Posterior vena cava (tissue), 2 donors: Measurements from ENCODE around the gene PLA2G7. TPM values are rescaled to one million over a fixed set of nuclear protein-coding genes. Genes with fewer than 3 reads are reported as not detected.

Experiments used
- DNase-seq: peaks from one replicate; pipeline ENCODE4 v3.0.0-alpha.2; 2020; ENCODE audit warnings: low spot score
- intact Hi-C, 2 donors: fragments of 100-400 bp; cut with DNase I; formaldehyde crosslinking; loops; one replicate each; pipeline versions ENCODE4 v1.14.1 to v1.14.2; 2022 to 2023
- total RNA-seq, 2 donors: library from RNA; stranded (reverse); fragmentation: NEBNext Ultra II Directional; extraction: Animal tissue kit (Norgen Biotek cat#: 25700); gene quantifications; one replicate each; pipeline ENCODE4 v1.2.1, GENCODE V29; 2021
- donor health status: DM: yes; HTN: yes; CAD: no.
- donor health status: DM: yes; HTN: yes; CAD: no.

The PLA2G7 gene
- total RNA-seq, 2 donors from 2014 or later = 1.5 to 2.7 TPM

DNA sequence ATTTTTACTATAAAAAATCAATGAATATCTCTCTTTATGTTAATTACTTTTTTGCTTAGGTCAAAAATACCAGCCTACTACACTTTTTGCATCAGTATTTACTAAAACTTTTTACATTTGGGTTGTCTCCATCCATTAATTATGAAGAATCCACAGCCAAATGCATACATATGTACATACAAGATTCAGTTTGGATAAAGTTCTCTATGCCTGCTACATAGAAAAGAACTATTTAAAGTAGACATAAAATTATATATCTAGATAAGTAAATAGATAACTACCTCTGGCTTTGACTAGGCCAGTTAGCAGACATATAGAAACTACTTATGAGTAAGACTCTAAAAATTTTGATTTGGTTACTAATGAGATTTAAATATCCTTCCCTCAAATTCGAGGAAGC lies 35.2 kb downstream of the PLA2G7 start:
- no peak for DNase-seq
- intact Hi-C loops = no loop called here

DNA sequence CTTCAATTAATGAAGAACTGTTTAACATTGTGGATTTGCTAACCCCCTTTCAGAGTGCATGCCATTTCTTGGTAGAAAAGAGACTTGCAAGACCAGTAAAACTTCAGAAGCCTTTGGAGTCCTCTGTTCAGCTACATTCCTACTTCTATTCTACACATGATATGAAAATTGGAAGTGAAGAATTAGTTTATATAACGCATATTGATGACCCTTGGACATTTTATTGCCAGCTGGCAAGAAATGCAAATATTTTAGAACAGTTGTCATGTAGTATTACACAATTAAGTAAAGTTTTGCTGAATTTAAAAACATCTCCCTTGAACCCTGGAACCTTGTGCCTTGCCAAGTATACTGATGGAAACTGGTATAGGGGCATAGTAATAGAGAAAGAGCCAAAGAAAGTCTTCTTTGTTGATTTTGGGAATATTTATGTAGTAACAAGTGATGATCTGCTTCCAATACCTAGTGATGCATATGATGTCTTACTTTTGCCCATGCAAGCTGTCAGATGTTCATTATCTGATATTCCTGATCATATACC lies 44.2 kb downstream of the PLA2G7 start:
- intact Hi-C loops = no loop called here
- DNase-seq = no peak

DNA sequence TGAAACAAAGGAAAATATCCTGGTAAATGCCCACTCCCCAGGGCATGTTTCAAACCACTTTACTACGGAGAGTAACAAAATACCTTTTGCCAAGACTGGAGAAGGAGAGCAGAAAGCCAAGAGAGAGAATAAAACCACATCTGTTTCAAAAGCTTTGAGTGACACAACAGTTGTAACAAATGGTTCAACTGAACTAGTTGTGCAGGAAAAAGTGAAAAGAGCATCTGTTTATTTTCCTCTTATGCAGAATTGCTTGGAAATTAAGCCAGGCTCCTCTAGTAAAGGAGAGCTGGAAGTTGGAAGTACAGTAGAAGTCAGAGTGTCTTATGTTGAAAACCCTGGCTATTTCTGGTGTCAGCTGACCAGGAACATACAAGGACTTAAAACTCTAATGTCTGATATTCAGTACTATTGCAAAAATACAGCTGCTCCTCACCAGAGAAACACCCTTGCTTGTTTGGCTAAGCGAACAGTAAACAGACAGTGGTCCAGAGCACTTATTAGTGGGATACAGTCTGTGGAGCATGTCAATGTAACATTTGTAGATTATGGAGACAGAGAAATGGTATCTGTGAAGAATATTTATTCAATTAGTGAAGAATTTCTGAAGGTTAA lies 44.9 kb downstream of the PLA2G7 start:
- intact Hi-C loops = no loop called here
- no peak for DNase-seq

DNA sequence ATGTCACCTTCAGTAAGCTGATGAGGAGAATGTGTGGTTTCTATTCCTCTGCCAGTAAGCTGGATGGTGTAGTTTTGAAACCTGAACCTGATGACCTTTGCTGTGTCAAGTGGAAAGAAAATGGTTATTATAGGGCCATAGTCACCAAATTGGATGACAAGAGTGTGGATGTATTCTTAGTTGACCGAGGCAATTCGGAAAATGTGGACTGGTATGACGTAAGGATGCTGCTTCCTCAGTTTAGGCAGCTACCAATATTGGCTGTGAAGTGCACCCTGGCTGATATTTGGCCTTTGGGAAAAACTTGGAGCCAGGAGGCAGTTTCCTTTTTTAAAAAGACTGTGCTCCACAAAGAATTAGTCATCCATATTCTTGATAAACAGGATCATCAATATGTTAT lies 45.5 kb downstream of the PLA2G7 start:
- intact Hi-C loops = no loop called here
- no peak for DNase-seq

DNA sequence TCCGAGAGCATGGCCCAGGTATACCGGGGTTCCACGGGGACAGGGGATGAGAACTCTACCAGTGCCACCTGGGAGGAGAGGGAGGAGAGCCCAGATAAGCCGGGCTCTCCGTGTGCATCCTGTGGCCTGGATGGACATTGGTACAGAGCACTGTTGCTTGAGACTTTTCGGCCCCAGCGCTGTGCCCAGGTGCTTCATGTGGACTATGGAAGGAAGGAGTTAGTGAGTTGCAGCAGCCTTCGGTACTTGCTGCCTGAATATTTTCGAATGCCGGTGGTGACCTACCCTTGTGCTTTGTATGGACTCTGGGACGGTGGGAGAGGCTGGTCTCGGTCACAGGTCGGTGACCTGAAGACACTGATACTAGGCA lies 46.2 kb downstream of the PLA2G7 start:
- DNase-seq = no peak
- intact Hi-C loops = no loop called here

DNA sequence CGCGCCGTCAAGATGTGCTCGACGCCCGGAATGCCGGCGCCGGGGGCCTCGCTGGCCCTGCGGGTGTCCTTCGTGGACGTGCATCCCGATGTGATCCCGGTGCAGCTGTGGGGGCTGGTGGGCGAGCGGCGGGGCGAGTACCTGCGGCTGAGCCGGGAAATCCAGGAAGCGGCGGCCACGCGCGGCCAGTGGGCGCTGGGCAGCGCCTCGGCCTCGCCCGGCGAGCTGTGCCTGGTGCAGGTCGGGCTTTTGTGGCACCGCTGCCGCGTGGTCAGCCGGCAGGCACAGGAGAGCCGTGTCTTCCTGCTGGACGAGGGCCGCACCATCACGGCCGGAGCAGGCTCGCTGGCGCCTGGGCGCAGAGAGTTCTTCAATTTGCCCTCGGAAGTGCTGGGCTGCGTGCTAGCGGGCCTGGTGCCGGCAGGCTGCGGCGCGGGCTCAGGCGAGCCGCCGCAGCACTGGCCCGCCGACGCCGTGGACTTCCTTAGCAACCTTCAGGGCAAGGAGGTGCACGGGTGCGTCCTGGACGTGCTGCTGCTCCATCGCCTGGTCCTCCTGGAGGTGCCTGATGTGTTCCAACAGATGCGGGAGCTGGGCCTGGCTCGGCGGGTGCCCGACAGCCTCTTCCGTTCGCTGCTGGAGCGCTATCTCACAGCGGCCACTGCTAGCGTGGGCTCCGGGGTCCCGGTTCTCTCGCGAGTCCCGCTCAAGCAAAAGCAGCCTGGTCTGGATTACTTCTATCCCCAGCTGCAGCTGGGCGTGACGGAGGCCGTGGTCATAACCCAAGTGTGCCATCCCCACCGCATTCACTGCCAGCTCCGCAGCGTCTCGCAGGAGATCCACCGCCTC lies 46.8 kb downstream of the PLA2G7 start:
- intact Hi-C loops = no loop called here
- peak; percentile 80 for DNase-seq

DNA sequence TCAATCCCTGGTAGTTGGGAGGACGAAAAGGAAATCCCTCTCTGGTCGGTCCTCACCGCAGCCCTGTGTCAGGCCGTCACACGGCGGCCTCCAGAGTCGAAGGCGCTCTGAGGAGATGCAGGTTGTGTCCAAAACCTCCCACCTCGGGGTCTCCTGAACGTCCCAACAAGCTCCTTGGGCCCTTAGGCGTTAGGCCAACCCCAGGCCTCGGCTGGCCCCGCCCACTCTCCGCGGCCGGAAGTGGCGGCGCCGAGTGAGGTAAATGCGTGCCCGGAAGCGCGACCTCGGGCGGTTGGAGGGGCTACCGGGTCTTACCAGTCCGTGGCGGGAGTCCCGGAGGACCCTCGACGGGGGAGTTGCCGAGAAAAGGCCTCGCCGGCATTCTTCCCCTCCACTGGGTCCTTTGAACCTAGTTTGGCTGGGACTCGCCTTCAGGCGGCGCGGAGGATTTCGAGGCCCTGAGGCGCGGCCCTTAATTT lies 47.5 kb downstream of the PLA2G7 start, which contains the start of gene TDRD6:
TSS of gene TDRD6 (plus strand) at position 267 of the 479 bp plus-strand sequence. CDS start 244 bp downstream, outside the sequence.
- intact Hi-C loops = no loop called here
- no peak for DNase-seq

DNA sequence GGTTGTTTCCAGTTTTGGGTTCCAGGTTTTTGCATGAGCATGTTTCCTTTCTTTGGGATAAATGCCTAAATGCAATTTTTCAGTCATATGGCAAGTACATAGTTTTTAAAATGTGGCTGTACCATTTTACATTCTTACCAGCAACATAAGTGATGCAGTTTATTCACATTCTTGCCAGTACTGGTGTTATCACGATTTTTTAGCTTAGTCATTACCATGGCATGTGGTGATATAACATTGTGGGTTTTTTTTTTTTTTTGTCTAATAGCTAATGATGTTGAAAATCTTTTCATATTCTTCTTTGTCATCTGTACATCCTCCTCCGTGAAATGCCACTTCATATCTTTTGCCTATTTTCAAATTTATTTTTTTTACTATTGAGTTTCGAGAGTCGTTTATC lies 50.4 kb downstream of the PLA2G7 start:
- no peak for DNase-seq
- intact Hi-C loops = no loop called here

DNA sequence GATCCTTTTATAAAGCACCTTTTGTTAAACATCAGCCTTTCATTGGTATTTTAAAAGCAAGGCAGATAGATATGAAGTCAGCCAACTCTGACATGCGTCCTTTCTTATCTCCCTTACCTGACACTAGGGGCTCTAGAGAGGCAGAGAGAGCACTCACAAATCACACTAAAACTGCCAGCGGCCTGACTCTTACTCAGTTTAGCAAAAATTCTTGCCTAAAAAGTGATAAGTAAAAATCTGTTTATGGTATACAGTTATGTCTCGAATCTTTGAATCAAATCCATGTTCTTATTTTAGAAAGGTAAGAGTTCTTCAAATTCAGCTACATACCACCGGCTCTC lies 57.9 kb downstream of the PLA2G7 start:
- intact Hi-C loops = no loop called here
- no peak for DNase-seq

DNA sequence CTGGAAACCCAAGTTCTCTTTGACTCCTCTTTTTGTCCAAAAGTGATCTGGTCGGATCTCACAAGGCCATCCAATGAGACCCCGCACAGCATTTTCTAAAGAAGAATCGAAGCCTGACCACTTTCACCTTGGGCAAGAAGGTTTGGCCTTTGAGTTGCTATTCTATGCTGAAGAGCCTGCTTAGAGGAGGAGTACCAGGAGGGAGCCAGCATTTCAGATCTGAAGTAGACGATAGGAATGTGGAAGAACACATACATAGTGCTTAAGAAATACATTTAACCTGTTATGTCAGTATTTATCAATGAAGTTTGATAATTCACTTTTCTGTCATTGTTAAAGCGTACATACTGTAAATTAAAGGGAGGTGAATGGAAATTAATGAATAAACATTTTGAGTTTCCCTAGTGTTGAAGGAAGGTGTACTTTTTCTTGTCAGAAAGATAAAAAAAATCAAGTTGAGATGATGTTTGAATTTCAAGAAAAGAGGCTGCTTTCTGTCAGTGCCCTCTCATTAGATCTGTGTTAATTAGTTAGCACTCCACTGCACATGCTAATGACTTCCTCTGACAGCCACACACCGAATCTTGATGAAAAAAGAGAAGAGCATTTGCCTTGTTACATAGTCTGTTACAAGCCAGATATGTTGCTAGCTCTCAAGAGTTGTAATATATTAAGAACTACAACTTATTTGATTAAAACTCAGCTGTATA lies 58.4 kb downstream of the PLA2G7 start:
- no peak for DNase-seq
- intact Hi-C loops = no loop called here

DNA sequence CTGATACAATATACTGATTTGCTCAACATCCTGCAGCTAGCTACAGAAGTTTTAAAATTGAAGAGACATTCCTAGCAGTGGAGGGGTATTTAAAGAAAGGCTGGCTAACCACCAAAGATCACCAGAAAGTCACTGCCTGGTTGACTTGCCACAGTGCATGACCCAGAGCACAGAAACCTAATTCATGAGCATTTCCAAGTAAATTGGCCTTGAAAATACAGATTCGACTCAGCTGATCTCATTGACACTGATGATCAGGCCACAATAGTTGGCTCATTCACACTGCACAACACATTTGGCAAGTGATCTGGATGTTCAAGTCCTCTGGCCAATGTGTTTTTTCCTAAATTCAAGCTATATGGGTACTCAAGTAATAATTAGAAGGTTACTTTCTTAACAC lies 60.8 kb downstream of the PLA2G7 start:
- intact Hi-C loops = no loop called here
- no peak for DNase-seq

DNA sequence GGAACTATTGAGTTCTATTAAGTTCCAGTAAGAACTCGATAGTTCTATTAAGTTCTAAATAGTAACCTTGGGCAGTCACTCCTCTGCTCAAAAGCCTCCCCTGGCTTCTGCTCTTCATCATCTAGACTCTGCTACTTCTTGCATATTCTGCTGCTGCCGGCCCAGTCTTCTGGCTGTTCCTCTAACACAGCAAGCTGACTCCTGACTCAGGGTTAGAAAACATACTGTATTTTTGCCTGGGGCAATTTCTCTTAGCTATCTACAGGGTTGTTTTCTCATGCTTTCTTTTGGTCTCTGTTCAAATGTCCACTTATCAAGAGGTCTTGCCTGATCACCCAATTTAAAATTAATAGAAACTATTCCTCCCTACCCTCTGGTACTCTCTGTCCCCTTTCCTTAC lies 67.8 kb downstream of the PLA2G7 start:
- intact Hi-C loops = no loop called here
- no peak for DNase-seq

DNA sequence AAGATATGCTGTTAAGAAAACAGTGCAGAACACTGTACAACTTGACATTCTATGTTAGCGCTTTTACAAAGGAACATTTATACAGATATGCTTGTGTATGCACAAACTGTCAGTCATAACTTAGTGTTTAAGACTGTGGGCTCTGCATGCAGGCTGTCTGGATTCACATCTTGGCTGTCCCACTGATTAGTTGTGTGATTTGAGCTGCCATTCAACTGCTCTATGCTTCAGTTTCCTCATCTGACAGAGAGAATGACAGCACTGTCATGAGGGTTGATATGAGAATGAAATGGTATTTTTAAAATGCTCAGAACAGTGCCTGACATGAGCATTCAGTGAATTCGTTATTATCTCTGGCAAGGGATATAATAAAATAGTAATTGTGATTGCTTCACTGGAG lies 73.7 kb downstream of the PLA2G7 start:
- intact Hi-C loops = no loop called here
- DNase-seq = no peak

DNA sequence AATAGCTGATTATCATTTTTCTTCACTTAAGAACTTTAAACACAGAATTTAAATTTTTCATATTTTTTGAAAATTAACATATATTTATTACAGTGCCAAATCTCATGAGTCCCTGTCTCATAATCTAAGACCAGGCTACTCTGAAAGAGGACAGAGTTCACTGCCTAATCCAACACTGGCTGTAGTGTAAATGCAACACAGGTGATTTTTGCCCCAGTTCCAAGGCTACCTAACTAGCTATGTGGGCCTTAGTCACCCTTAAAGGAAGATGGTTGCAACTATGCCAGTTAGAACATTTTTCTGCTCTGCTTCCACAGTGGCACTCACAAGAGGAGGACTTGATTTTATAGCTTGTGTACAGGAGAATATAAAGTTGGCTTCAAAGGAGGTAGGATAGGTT lies 77.5 kb downstream of the PLA2G7 start:
- DNase-seq = no peak
- intact Hi-C loops = no loop called here

DNA sequence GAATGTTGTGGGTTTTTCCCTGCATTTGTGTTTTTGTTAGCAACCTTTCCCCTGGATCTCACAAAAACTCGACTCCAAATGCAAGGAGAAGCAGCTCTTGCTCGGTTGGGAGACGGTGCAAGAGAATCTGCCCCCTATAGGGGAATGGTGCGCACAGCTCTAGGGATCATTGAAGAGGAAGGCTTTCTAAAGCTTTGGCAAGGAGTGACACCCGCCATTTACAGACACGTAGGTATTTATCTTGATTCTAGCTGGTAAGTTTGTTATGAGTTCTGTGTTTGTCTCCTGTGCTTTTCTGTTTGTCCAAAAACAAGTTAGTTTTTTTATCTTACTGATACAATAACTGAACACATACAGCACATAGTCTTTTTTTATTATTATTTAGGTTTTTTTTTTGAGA lies 79.4 kb downstream of the PLA2G7 start:
- intact Hi-C loops = no loop called here
- no peak for DNase-seq

Other genes with a start within 250 kb of the PLA2G7 start
- 10 to 100 TPM; 35.4 to 69.6 TPM for gene RCAN2, start 243.9 kb downstream of the PLA2G7 start, total RNA-seq
- gene CYP39A1, start 82.6 kb downstream of the PLA2G7 start, total RNA-seq = 1 to 10 TPM; 1.5 to 3.7 TPM
- 10 to 100 TPM; 14.0 to 14.9 TPM for gene SLC25A27, start 82.4 kb downstream of the PLA2G7 start, total RNA-seq
- under 1 TPM; 0.52 to 0.74 TPM for gene TDRD6, start 47.5 kb downstream of the PLA2G7 start, total RNA-seq
- not detected for gene ANKRD66, start 11.6 kb upstream of the PLA2G7 start, total RNA-seq
- not detected for gene MEP1A, start 58.0 kb upstream of the PLA2G7 start, total RNA-seq
- gene ADGRF5, start 186.6 kb upstream of the PLA2G7 start, total RNA-seq = 10 to 100 TPM; 24.1 to 37.4 TPM